Measurements from ENCODE around the gene BRINP2. TPM values are rescaled to one million over a fixed set of nuclear protein-coding genes. Genes with fewer than 3 reads are reported as not detected.

The BRINP2 gene
- total and polyA plus RNA-seq, 5 donors, result 0.17 to 0.33 (median 0.20) TPM

DNA sequence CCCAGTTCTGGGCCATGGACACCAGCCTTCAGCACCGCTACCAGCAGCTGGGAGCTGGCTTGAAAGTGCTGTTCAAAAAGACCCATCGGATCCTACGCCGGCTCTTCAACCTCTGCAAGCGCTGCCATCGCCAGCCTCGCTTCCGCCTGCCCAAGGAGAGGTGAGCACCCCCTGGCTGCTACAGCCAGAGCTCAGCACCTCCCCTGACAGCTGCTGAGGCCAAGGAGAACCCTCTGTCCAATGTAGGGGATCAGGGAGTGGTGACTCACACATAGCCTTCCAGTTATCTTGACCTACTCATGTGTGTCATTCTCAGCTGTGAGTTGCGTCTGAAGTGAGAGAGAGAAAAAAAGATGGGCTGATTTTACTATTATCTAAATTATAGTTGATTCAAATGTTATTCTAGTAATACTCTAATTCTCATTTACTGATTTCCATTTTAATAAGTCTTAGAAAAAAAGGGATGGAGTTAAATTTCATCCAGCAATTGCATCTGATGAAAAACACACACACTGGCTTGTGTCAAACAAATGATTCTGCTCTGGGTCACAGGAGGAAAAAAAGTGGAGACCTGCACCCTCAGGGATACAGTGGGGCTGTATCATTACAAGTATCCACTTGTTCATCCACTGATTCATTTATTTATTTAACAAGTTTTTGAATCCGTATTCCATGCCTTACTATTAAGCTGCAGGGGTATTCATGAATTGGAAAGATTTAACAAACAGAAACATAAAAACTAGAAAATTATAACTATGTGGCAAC lies 108.0 kb downstream of the BRINP2 start:
- intact Hi-C loops (cut with DNase I), result no loop called here

DNA sequence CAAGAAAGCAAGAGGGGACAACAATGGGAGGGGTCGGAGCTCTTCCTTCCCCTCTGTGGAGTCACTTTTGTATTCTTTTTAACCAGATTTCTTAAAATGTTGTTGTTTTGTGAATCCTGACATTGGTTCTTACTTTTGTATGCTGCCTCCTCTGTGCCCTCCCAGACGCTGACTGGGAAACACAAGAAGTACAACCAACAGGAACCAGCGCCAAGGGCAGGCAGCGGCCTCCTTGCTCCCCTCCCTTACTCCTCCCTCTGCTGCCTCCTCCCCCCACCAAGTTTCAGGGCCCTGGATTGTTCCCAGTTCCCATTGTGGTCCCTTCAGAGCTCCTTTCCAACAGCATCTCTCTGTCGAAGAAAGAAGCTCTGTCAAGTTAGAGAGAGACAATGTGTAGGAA lies 111.1 kb downstream of the BRINP2 start:
- no peaks in the 10 kb centered on the region for H3K27me3 ChIP-seq (ENCODE audit: control insufficient read depth, insufficient read depth)
- DNase-seq (no peak), ATAC-seq (no peak)
- no peaks in the 10 kb centered on the region for H3K4me1 ChIP-seq (ENCODE audit: control insufficient read depth, insufficient read depth, low read length)
- intact Hi-C loops (cut with DNase I), result no loop called here
- no peak overlapping the region for H3K4me3 ChIP-seq (ENCODE audit: low read length)
- H3K9me3 ChIP-seq (ENCODE audit: control insufficient read depth, low read length), result no peaks in the 10 kb centered on the region
- 82% methylated on average over 5 of the region's 5 CpGs for WGBS
- no peak overlapping the region for H3K27ac ChIP-seq (ENCODE audit: low read length)

More for the DNA sequence above, 108.0 kb downstream of the BRINP2 start:
- no peaks in the 10 kb centered on the region for H3K27me3 ChIP-seq (ENCODE audit: control insufficient read depth, insufficient read depth)
- H3K9me3 ChIP-seq (ENCODE audit: control insufficient read depth, low read length), result no peaks in the 10 kb centered on the region
- H3K4me3 ChIP-seq (ENCODE audit: low read length), result no peak overlapping the region
- DNase-seq (no peak), ATAC-seq (peak in 1 of 2 donors; percentile 63)
- H3K27ac ChIP-seq (ENCODE audit: low read length), result no peak overlapping the region
- 86% methylated on average over 10 of the region's 10 CpGs for WGBS
- H3K4me1 ChIP-seq (ENCODE audit: control insufficient read depth, insufficient read depth, low read length), result peaks cover 3% of the 10 kb centered on the region

DNA sequence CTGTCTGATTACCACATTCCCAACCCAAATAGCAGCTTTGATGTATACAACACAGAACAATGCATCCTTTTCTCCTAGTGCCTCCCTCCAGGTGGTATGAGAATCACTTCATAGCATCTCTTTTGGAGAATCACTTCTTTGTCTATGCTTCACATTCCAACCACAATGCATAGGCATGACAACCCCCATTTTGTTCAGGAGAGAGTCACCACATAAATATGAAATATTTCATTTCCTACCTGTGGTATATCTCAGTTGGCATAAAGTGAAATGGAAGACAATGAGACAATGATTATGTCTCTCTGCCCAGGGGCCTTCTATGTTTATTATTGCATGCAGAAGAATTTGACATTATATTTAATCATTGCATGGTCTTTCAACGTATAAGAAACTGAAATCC lies 112.2 kb downstream of the BRINP2 start:
- Histone ChIP-seq H3K4me3 (ENCODE audit: low read length) (no peak overlapping the region), H3K9me3 (ENCODE audit: control insufficient read depth, low read length) (no peaks in the 10 kb centered on the region), H3K27me3 (ENCODE audit: control insufficient read depth, insufficient read depth) (no peaks in the 10 kb centered on the region), H3K4me1 (ENCODE audit: control insufficient read depth, insufficient read depth, low read length) (no peaks in the 10 kb centered on the region), H3K27ac (ENCODE audit: low read length) (no peak overlapping the region)
- WGBS, result 70% methylated on average over 1 of the region's 1 CpG
- DNase-seq (no peak), ATAC-seq (no peak)
- intact Hi-C loops (cut with DNase I), result no loop called here

DNA sequence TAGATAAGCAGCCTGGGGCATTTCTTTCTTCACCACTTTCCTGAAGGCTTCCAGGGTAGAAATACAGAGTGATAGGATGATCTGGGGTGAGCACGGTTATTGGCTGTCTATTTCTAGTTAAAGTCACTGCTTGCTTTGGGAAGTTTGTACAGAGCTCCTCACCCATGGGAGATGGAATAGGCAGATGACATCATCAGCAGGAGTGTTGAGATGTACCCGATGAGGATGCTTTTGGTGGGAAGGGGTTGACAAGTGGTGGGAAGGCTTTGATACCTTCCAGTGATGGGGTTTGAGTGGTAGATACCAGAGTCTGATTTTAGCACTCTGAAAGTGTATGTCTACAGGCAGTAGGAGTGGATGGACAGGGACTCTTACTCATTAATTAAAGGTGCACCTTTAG lies 112.6 kb downstream of the BRINP2 start:
- 63% methylated on average over 2 of the region's 2 CpGs for WGBS
- no peak for ATAC-seq
- no peak for DNase-seq
- Histone ChIP-seq H3K9me3 (ENCODE audit: control insufficient read depth, low read length) (no peaks in the 10 kb centered on the region), H3K27me3 (ENCODE audit: control insufficient read depth, insufficient read depth) (no peaks in the 10 kb centered on the region), H3K4me3 (ENCODE audit: low read length) (no peak overlapping the region), H3K27ac (ENCODE audit: low read length) (no peak overlapping the region), H3K4me1 (ENCODE audit: control insufficient read depth, insufficient read depth, low read length) (no peaks in the 10 kb centered on the region)
- intact Hi-C loops (cut with DNase I), result no loop called here

DNA sequence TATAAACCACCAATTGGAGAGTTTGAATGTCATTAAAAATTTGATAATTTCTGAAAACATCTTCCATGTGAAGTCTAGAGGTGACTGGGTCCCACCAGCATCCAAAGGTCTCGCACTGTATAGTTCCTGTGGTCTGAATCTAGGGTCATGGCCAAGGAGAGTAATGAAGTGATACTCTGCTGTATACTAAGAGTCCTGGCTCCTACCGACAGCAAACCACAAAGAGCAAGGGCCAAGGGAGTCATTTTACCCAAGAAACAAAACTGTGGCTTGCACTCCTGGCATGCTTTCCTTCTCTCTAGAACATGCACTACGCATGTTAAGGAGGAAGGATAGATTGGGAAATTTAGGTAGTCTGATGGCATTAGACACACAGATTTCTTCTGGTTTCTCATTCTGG lies 115.6 kb downstream of the BRINP2 start:
- no peak for ATAC-seq
- 81% methylated on average over 3 of the region's 3 CpGs for WGBS
- Histone ChIP-seq H3K4me3 (ENCODE audit: low read length) (no peak overlapping the region), H3K27ac (ENCODE audit: low read length) (no peak overlapping the region), H3K4me1 (ENCODE audit: control insufficient read depth, insufficient read depth, low read length) (no peaks in the 10 kb centered on the region), H3K9me3 (ENCODE audit: control insufficient read depth, low read length) (no peaks in the 10 kb centered on the region), H3K27me3 (ENCODE audit: control insufficient read depth, insufficient read depth) (no peaks in the 10 kb centered on the region)
- intact Hi-C loops (cut with DNase I), result no loop called here
- no peak for DNase-seq

DNA sequence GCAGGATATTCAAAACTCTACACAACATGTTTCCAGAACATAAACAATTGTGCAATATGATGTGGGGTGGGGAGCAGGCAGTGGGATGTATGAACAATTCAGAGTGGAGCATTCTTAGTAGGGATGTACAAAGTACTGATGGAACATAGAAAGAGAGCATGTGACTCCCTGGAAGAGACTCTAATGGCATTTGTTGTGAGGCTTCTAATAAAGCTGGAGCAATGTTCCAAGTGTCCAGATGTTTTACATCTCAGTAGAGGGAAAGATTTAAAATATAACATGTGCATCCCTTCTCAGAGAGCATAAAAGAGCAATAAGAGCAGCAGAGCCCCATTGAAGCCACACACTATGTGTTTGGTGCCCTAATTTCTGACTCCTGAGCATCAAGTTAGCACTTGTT lies 116.5 kb downstream of the BRINP2 start:
- Histone ChIP-seq H3K4me1 (ENCODE audit: control insufficient read depth, insufficient read depth, low read length) (no peaks in the 10 kb centered on the region), H3K27ac (ENCODE audit: low read length) (no peak overlapping the region), H3K4me3 (ENCODE audit: low read length) (no peak overlapping the region), H3K9me3 (ENCODE audit: control insufficient read depth, low read length) (no peaks in the 10 kb centered on the region), H3K27me3 (ENCODE audit: control insufficient read depth, insufficient read depth) (no peaks in the 10 kb centered on the region)
- ATAC-seq (no peak), DNase-seq (no peak)
- intact Hi-C loops (cut with DNase I), result no loop called here

DNA sequence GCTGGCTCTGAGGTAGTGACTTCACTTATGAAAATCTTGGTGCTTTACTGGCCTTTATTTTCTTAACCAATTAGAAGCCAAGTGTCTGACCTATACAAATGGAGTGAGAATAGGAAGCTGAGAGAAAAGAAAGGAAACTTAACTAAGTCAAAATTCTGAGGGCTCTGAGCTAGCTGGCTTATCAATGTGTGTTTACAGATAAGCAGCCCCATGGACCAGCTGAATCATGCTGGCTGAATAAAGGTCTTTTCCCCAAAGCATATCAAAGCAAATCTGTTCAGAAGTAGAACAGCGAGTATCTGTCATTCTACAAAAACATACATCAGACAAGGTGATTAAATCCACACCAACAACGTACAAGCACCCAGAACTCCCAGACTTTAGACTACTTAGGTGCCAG lies 117.2 kb downstream of the BRINP2 start:
- intact Hi-C loops (cut with DNase I), result no loop called here
- no peak for DNase-seq
- Histone ChIP-seq H3K27me3 (ENCODE audit: control insufficient read depth, insufficient read depth) (no peaks in the 10 kb centered on the region), H3K4me3 (ENCODE audit: low read length) (no peak overlapping the region), H3K27ac (ENCODE audit: low read length) (no peak overlapping the region), H3K9me3 (ENCODE audit: control insufficient read depth, low read length) (no peaks in the 10 kb centered on the region), H3K4me1 (ENCODE audit: control insufficient read depth, insufficient read depth, low read length) (no peaks in the 10 kb centered on the region)
- 40% methylated on average over 2 of the region's 2 CpGs for WGBS
- ATAC-seq, result no peak

DNA sequence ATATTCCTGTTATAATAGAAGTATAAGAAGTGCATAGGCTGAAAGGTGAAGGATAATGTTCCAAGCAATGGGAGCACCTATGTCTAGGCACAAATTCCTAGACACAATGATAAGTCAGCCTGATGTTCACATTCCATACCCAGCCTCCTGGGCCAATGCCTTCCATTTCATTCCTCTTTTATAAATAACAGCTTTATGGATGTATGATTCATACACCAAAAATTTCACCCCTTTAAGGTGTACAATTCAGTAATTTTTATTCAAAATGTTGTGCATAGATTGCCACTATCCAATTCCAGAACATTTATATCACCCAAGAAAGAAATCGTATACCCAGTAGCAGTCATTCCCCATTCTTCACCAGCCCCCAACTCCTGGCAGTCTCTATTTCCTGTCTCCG lies 118.8 kb downstream of the BRINP2 start:
- Histone ChIP-seq H3K27me3 (ENCODE audit: control insufficient read depth, insufficient read depth) (no peaks in the 10 kb centered on the region), H3K27ac (ENCODE audit: low read length) (no peak overlapping the region), H3K4me3 (ENCODE audit: low read length) (no peak overlapping the region), H3K9me3 (ENCODE audit: control insufficient read depth, low read length) (no peaks in the 10 kb centered on the region), H3K4me1 (ENCODE audit: control insufficient read depth, insufficient read depth, low read length) (no peaks in the 10 kb centered on the region)
- intact Hi-C loops (cut with DNase I), result no loop called here
- 68% methylated on average over 2 of the region's 2 CpGs for WGBS
- DNase-seq (no peak), ATAC-seq (no peak)

DNA sequence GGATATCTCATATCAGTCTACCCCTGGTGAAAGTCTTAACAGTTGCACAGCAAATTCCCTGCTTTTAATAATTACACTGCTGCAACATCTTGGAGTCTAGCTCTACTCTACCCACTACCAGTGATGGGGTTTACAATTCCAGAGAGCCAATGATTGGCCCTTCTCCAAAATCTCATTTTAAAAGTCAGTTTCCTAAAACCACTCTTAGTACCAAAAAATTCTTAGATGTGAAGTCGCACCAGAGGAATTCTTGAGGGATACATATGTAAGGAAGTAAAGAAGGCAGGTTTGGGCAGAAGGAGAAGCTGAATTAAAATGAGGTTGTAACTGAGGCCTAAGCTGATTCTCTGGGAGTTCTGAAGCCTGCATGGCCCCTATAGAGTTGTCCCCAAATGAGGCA lies 129.7 kb downstream of the BRINP2 start:
- 84% methylated on average over 1 of the region's 1 CpG for WGBS
- intact Hi-C loops (cut with DNase I), result no loop called here

DNA sequence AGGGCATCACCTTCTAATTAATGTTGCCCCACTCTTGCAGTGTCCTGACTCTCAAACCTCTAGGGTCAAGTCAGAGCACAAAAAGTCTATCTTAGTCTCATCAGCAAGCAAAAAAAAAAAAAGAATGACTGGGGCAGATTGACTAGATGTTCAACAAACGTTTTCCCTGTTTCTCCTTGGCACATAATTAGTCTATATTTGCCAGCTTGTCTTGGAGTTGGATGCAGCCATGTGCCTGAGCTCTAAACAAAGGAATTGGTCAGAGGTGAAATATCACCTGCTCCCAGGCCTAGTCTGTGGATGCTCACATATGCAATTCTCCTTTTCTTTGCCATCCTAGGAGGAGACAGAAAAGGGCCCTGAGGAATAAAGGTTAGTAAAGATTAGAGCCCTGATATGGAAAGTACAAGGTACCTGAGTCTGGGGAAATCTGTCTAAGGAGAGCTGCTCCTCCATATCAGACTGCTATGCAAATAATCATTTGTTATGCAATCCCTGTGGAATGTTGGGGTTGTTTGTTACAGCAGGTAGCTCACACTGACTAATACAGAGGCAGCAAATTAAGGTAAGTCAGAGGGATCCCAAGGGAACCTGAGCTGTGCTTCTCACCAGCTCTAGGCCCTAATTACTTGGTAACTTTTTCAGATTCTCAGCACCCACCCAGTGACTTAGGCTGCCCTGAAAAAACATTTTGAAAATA lies 130.8 kb downstream of the BRINP2 start:
- Histone ChIP-seq H3K4me3 (ENCODE audit: low read length) (no peak overlapping the region), H3K9me3 (ENCODE audit: control insufficient read depth, low read length) (no peaks in the 10 kb centered on the region), H3K27me3 (ENCODE audit: control insufficient read depth, insufficient read depth) (no peaks in the 10 kb centered on the region), H3K4me1 (ENCODE audit: control insufficient read depth, insufficient read depth, low read length) (peaks cover 8% of the 10 kb centered on the region), H3K27ac (ENCODE audit: low read length) (no peak overlapping the region)
- intact Hi-C loops (cut with DNase I), result no loop called here
- ATAC-seq, result no peak
- no peak for DNase-seq
- WGBS, result 5% methylated on average over 1 of the region's 1 CpG

More for the DNA sequence above, 129.7 kb downstream of the BRINP2 start:
- H3K27me3 ChIP-seq (ENCODE audit: control insufficient read depth, insufficient read depth), result no peaks in the 10 kb centered on the region
- no peak for ATAC-seq
- no peak overlapping the region for H3K4me3 ChIP-seq (ENCODE audit: low read length)
- no peak overlapping the region for H3K27ac ChIP-seq (ENCODE audit: low read length)
- no peak for DNase-seq
- no peaks in the 10 kb centered on the region for H3K9me3 ChIP-seq (ENCODE audit: control insufficient read depth, low read length)
- peaks cover 8% of the 10 kb centered on the region for H3K4me1 ChIP-seq (ENCODE audit: control insufficient read depth, insufficient read depth, low read length)

DNA sequence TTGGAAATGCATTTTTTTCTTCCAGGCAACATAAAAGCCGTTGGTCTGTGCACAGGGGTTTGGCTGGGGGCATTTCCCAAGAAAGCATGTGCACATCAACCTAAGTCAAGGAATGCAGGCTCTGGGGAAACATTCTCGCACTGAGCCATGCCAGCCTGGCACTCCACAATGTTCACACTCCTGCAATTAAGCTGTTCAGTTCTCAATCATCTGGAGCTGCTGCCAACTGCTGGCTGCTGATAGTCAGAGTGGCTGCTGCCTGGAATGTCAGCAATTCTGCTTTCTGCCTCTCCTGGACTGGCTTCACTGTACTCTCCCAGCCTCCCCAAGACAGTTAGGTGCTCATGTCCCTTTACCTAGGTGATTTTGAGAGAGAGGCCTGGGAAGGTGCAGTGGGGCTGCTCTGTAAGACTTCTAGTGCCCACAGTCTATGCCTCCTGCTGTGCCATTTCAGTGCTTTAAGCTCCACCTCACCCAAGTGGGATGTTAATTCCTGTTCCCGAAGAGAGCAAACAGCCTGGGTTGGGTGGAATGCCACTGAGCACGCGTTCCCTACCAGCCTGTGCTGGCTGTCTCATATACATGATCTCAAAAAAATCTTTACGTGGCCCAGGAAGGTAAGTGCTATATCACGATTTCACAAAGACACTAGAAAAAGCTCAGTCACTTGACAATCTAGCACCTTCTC lies 131.7 kb downstream of the BRINP2 start:
- WGBS, result 54% methylated on average over 7 of the region's 7 CpGs
- H3K4me1 ChIP-seq (ENCODE audit: control insufficient read depth, insufficient read depth, low read length), result peaks cover 8% of the 10 kb centered on the region
- peak; percentile 83 to 85 for ATAC-seq
- intact Hi-C loops (cut with DNase I), result no loop called here
- no peaks in the 10 kb centered on the region for H3K27me3 ChIP-seq (ENCODE audit: control insufficient read depth, insufficient read depth)
- H3K27ac ChIP-seq (ENCODE audit: low read length), result no peak overlapping the region
- H3K9me3 ChIP-seq (ENCODE audit: control insufficient read depth, low read length), result no peaks in the 10 kb centered on the region
- peak; percentile 22 to 71 (median 63) for DNase-seq
- H3K4me3 ChIP-seq (ENCODE audit: low read length), result no peak overlapping the region
